K562 (cell line): ENCODE results near the gene GPR78. TPM values are rescaled to one million over a fixed set of nuclear protein-coding genes. Genes with fewer than 3 reads are reported as not detected.

Source experiments
- ATAC-seq: fragments of 200-7000 bp; cut with Tn5 transposase; 3 replicates; pipeline ENCODE4 v1.9.1; 2020; ENCODE audit warnings: moderate library complexity
- BruUV-seq: library from RNA; stranded (reverse); fragments of 400-500 nt; replicated peaks from 2 replicates; lab custom pipeline; 2021; lab: Mats Ljungman, UMichigan
- CTCF ChIA-PET: fragments of 300-600 bp; formaldehyde crosslinking; extraction: SDS; loops from one replicate; lab custom pipeline; 2021; ENCODE audit warnings: low intra/inter-chr PET ratio; lab: Yijun Ruan, JAX
- POLR2A ChIA-PET: fragments of 300-600, 350-650 bp; sonication (Branson Sonifier 250); formaldehyde crosslinking; extraction: SDS; loops from one replicate; lab custom pipeline; 2021; ENCODE audit warnings: antibody characterized with exemption, inconsistent platforms; lab: Yijun Ruan, JAX
- DNase-seq, 4 experiments: peaks; one replicate each; pipeline versions ENCODE4 v3.0.0 to v3.0.0-alpha.2; 2011 to 2018; ENCODE audit warnings: low spot score in 3 of 4, mixed read lengths in 3 of 4; ENCODE audit errors: extremely low read depth in 1 of 4
- FAIRE-seq: peaks from 2 replicates; lab custom pipeline; 2011; peaks lifted over from hg19 to GRCh38; lab: Jason Lieb, UNC
- H2AFZ ChIP-seq: 2 replicates; pipeline ENCODE4 v1.6.0; 2011; ENCODE audit warnings: low read depth, low read length, control low read depth, inconsistent platforms
- H3K27ac ChIP-seq: fragments of 200-600 bp; 3 replicates; pipeline ENCODE4 v1.8.0; 2011; ENCODE audit warnings: low read depth, mild to moderate bottlenecking, control low read depth, inconsistent platforms, low read length, moderate library complexity, mixed read lengths; ENCODE audit errors: extremely low read depth
- H3K27me3 ChIP-seq, 2 experiments: fragments of 300-600 bp in 1 of 2; 2 replicates in 1 of 2; 3 replicates in 1 of 2; pipeline versions ENCODE4 v1.6.0 to v1.8.0; 2011; ENCODE audit warnings: inconsistent platforms in 2 of 2, low read length in 2 of 2, mild to moderate bottlenecking in 1 of 2, mixed read lengths in 1 of 2, moderate library complexity in 1 of 2; ENCODE audit not compliant: control insufficient read depth in 2 of 2, insufficient read depth in 2 of 2
- H3K36me3 ChIP-seq: fragments of 300-600 bp; 3 replicates; pipeline ENCODE4 v1.8.0; 2011; ENCODE audit warnings: mild to moderate bottlenecking, low read length, inconsistent platforms; ENCODE audit not compliant: control insufficient read depth, insufficient read depth
- H3K4me1 ChIP-seq, 2 experiments: fragments of 200-600 bp in 1 of 2; replicated peaks in 1 of 2; 2 replicates in 1 of 2; 3 replicates in 1 of 2; pipeline versions ENCODE4 v1.5.1 to v1.8.0; 2011; ENCODE audit warnings: inconsistent platforms in 2 of 2, low read length in 2 of 2, mild to moderate bottlenecking in 1 of 2, mixed read lengths in 1 of 2, moderate library complexity in 1 of 2; ENCODE audit not compliant: control insufficient read depth in 2 of 2, insufficient read depth in 2 of 2
- H3K4me2 ChIP-seq: 2 replicates; pipeline ENCODE4 v1.6.1; 2011; ENCODE audit warnings: low read length, control low read depth, inconsistent platforms, mixed read lengths; ENCODE audit not compliant: insufficient read depth
- H3K4me3 ChIP-seq: fragments of 200-600 bp; sonication (generic), shearing (Covaris generic); 2 replicates; pipeline ENCODE4 v1.5.1; 2016; ENCODE audit warnings: control low read depth, inconsistent platforms
- H3K79me2 ChIP-seq: fragments of 200-600 bp; 3 replicates; pipeline ENCODE4 v1.8.0; 2011; ENCODE audit warnings: low read length, inconsistent platforms; ENCODE audit not compliant: control insufficient read depth, insufficient read depth
- H3K9ac ChIP-seq, 2 experiments: 2 replicates each; pipeline versions ENCODE4 v1.6.0 to v1.6.1; 2011; ENCODE audit warnings: low read depth in 2 of 2, low read length in 2 of 2, control low read depth in 1 of 2, inconsistent platforms in 1 of 2, mild to moderate bottlenecking in 1 of 2, mixed read lengths in 1 of 2; ENCODE audit not compliant: insufficient read depth in 1 of 2
- H3K9me1 ChIP-seq: one replicate; pipeline ENCODE4 v1.6.0; 2011; ENCODE audit warnings: inconsistent platforms, mild to moderate bottlenecking, low read length, moderate library complexity; ENCODE audit not compliant: control insufficient read depth, insufficient read depth
- H3K9me3 ChIP-seq: replicated peaks from 2 replicates; pipeline ENCODE4 v1.5.1; 2011; ENCODE audit warnings: low read depth, low read length, inconsistent platforms; ENCODE audit not compliant: control insufficient read depth, insufficient read depth
- H4K20me1 ChIP-seq: replicated peaks from 2 replicates; pipeline ENCODE4 v1.6.1; 2011; ENCODE audit warnings: low read length, inconsistent platforms, mixed read lengths; ENCODE audit not compliant: control insufficient read depth, insufficient read depth
- ATF3 ChIP-seq, 2 experiments: fragments of 450-650 bp in 1 of 2; sonication (generic) in 1 of 2; formaldehyde crosslinking in 1 of 2; IDR thresholded peaks in 1 of 2; conservative IDR thresholded peaks in 1 of 2; 2 replicates each; pipeline versions ENCODE4 v1.6.1 to v1.8.1; 2016 to 2023; ENCODE audit warnings: mild to moderate bottlenecking in 2 of 2, moderate library complexity in 2 of 2, inconsistent platforms in 1 of 2, missing genetic modification reagents in 1 of 2
- MED1 ChIP-seq: sonication (generic); formaldehyde crosslinking; IDR thresholded peaks from 2 replicates; pipeline ENCODE4 v1.8.1; 2023; ENCODE audit warnings: missing genetic modification reagents, borderline replicate concordance
- ZNF24 ChIP-seq: fragments of 450-650 bp; IDR thresholded peaks from 2 replicates; pipeline ENCODE4 v1.6.1; 2016
- ZNF764 ChIP-seq: fragments of 250-450 bp; sonication (Bioruptor Pico); IDR thresholded peaks from 2 replicates; pipeline ENCODE4 v1.4.0; 2020; ENCODE audit warnings: low read depth, mild to moderate bottlenecking, moderate library complexity
- WGBS: fragments of 100-300 bp; shearing (Covaris generic); methylation state at CpG from one replicate; pipeline ENCODE4 v1.1.6; 2016; ENCODE audit warnings: low coverage, mixed read lengths; ENCODE audit not compliant: insufficient coverage; ENCODE audit errors: missing lambda C conversion rate; 5-methylcytosine and 5-hydroxymethylcytosine counted together
- in situ Hi-C: fragments of 300-500 bp; cut with MboI; formaldehyde crosslinking; loops from 4 replicates; pipeline ENCODE4 v1.15.0; 2018; ENCODE audit warnings: inconsistent platforms, mixed read lengths
- intact Hi-C: fragments of 100-400 bp; cut with micrococcal nuclease; formaldehyde crosslinking; loops from 2 replicates; pipeline ENCODE4 v1.14.2; 2022
- polyA plus RNA-seq, 8 experiments: library from polyadenylated mRNA; depleted of rRNA in 4 of 8; stranded (reverse) in 5 of 8; unstranded in 3 of 8; fragments of >200 nt; fragmentation: Nextera tagmentation in 2 of 8; fragmentation: Illumina TruSeq in 1 of 8; extraction: Ambion mirVana in 2 of 8; extraction: Trizol in 1 of 8; gene quantifications; 2 replicates each; pipeline versions ENCODE4 v1.2.1 to v1.2.3, GENCODE V29; 2011 to 2014; ENCODE audit warnings: inconsistent platforms in 1 of 8, missing spikeins in 1 of 8
- total RNA-seq, 7 experiments: library from RNA; depleted of rRNA in 6 of 7; stranded (reverse); fragments of >200 nt in 6 of 7; fragmentation: Illumina TruSeq in 2 of 7; extraction: Trizol in 2 of 7; gene quantifications; 2 replicates each; pipeline versions ENCODE4 v1.2.1 to v1.2.3, GENCODE V29; 2011 to 2021; ENCODE audit warnings: low replicate concordance in 1 of 7

GPR78 gene
- total and polyA plus RNA-seq, 9 of the 15 experiments (the other 6 are each of a cell fraction or from before 2014, with no cell fraction given): 0.04 to 0.13 (median 0.07) TPM; not detected in 4

- POLR2A ChIA-PET: interaction anchor here (0.6 to 0.7 kb wide), 3 partner anchors 44 to 345 kb away, joined by 3 to 4 read pairs (median 3); no protein-coding TSS in a partner anchor
- intact Hi-C loops: no loop called here
- no peaks in the 10 kb centered on the region for H3K9me1 ChIP-seq
- H3K36me3 ChIP-seq: no peaks in the 10 kb centered on the region
- CTCF ChIA-PET: no interaction called here
- H2AFZ ChIP-seq: no peak overlapping the region
- H3K9ac ChIP-seq: no peak overlapping the region
- no peak overlapping the region for H3K27ac ChIP-seq
- no peak overlapping the region for H3K4me2 ChIP-seq
- in situ Hi-C loops: no loop called here
- peaks cover 0 to 14% of the 10 kb centered on the region in 2 experiments; a peak in 2 of 5 replicates for H3K4me1 ChIP-seq
- no TSS peak for BruUV-seq
- no peaks in the 10 kb centered on the region for H3K79me2 ChIP-seq
- TF ChIP-seq ZNF764 (no peak), ZNF24 (peak; percentile 96), ATF3 (IDR thresholded peaks at IDR 0.05) (no peak), ATF3 (CRISPR knock-in tag; conservative IDR thresholded peaks at IDR 0.05) (no peak), MED1 (CRISPR knock-in tag) (no peak)
- TF ChIP-seq, all 486 proteins: peak for 1
- 30% methylated on average over 8 of the region's 8 CpGs for WGBS
- Histone ChIP-seq H4K20me1 (no peaks in the 10 kb centered on the region), H3K27me3 (peaks cover 0 to 6% of the 10 kb centered on the region in 2 experiments; a peak in 1 of 5 replicates), H3K4me3 (no peak overlapping the region), H3K9me3 (no peaks in the 10 kb centered on the region)
- DNase-seq (no peak), ATAC-seq (no peak), FAIRE-seq (no peak)
These were observed 30.8 kb downstream of the GPR78 start for GRCh38 chr4:8610858-8611616.
